Right cardiac atrium (tissue), 5 donors: ENCODE measurements around the gene TRIM3. TPM values are rescaled to one million over a fixed set of nuclear protein-coding genes. Genes with fewer than 3 reads are reported as not detected.

Experiments used
- ATAC-seq, 2 donors: fragments of 200-7000 bp; cut with Tn5 transposase; one replicate each; pipeline versions ENCODE4 v1.8.0 to v1.9.1; 2020; ENCODE audit warnings: moderate library complexity in 2 of 2, mild to moderate bottlenecking in 1 of 2
- DNase-seq, 3 donors: peaks; one replicate each; pipeline ENCODE4 v3.0.0-alpha.2; 2020
- H3K27ac ChIP-seq: one replicate; pipeline ENCODE4 v1.5.1; 2013; ENCODE audit warnings: mild to moderate bottlenecking, low read length, control low read depth, moderate library complexity
- H3K27me3 ChIP-seq: one replicate; pipeline ENCODE4 v1.6.1; 2013; ENCODE audit not compliant: control insufficient read depth, insufficient read depth
- H3K4me1 ChIP-seq: one replicate; pipeline ENCODE4 v1.6.1; 2013; ENCODE audit warnings: low read length; ENCODE audit not compliant: control insufficient read depth, insufficient read depth
- H3K4me3 ChIP-seq: one replicate; pipeline ENCODE4 v1.5.1; 2013; ENCODE audit warnings: low read length, control low read depth
- H3K9me3 ChIP-seq: one replicate; pipeline ENCODE4 v1.6.1; 2013; ENCODE audit warnings: low read length; ENCODE audit not compliant: control insufficient read depth
- WGBS: extraction: QIAGEN DNeasy Blood & Tissue Kit; methylation state at CpG from one replicate; pipeline ENCODE4 v1.1.7; 2013; 5-methylcytosine and 5-hydroxymethylcytosine counted together
- intact Hi-C, 4 donors: fragments of 100-400 bp; cut with DNase I; formaldehyde crosslinking; loops; one replicate each; pipeline versions ENCODE4 v1.11.0 to v1.14.0; 2022 to 2023
- polyA plus RNA-seq: library from polyadenylated mRNA; stranded (reverse); fragments of 200-250 nt; gene quantifications from one replicate; pipeline ENCODE4 v1.2.3, GENCODE V29; 2013
- total RNA-seq, 4 donors: library from RNA; stranded (reverse); fragmentation: NEBNext Ultra II Directional; extraction: Animal tissue kit (Norgen Biotek cat#: 25700); gene quantifications; one replicate each; pipeline ENCODE4 v1.2.1, GENCODE V29; 2021
- donor health status: healthy with polysubstance abuse.
- donor health status: DM: no; HTN: yes; CAD: no.
- donor health status: DM: no; HTN: no; CAD: no.
- donor health status: DM: no; HTN: yes; CAD: no; lungs with severe emphysema.
- donor health status: DM: yes; HTN: yes; CAD: no.

TRIM3 gene
- total and polyA plus RNA-seq, 5 donors: 9.4 to 12.5 (median 11.9) TPM

- WGBS: 55% methylated on average over 9 of the region's 9 CpGs
These were observed 6.7 kb upstream of the TRIM3 start for GRCh38 chr11:6480299-6480914.

GRCh38 chr11:6476571-6476970 lies 2.8 kb upstream of the TRIM3 start:
- no peaks in the 10 kb centered on the region for H3K27me3 ChIP-seq
- H3K4me3 ChIP-seq: no peak overlapping the region
- H3K27ac ChIP-seq: no peak overlapping the region
- intact Hi-C loops: no loop called here
- WGBS: 90% methylated on average over 4 of the region's 4 CpGs
- DNase-seq (no peak), ATAC-seq (no peak)
- no peaks in the 10 kb centered on the region for H3K9me3 ChIP-seq
- peaks cover 8% of the 10 kb centered on the region for H3K4me1 ChIP-seq

More at GRCh38 chr11:6480299-6480914, 6.7 kb upstream of the TRIM3 start:
- H3K9me3 ChIP-seq: no peaks in the 10 kb centered on the region
- peaks cover 2% of the 10 kb centered on the region for H3K4me1 ChIP-seq
- no peak for DNase-seq
- no peaks in the 10 kb centered on the region for H3K27me3 ChIP-seq
- peak overlapping the region; percentile 90 for H3K27ac ChIP-seq
- intact Hi-C loops: no loop called here
- no peak for ATAC-seq
- peak overlapping the region; percentile 79 for H3K4me3 ChIP-seq

GRCh38 chr11:6475936-6476335 lies 2.2 kb upstream of the TRIM3 start:
- Histone ChIP-seq H3K9me3 (no peaks in the 10 kb centered on the region), H3K27ac (no peak overlapping the region), H3K27me3 (no peaks in the 10 kb centered on the region), H3K4me3 (no peak overlapping the region), H3K4me1 (peaks cover 8% of the 10 kb centered on the region)
- 67% methylated on average over 5 of the region's 5 CpGs for WGBS
- no peak for DNase-seq
- ATAC-seq: no peak
- intact Hi-C loops: no loop called here

GRCh38 chr11:6474806-6475500 lies 1.2 kb upstream of the TRIM3 start:
- Histone ChIP-seq H3K9me3 (no peaks in the 10 kb centered on the region), H3K27ac (peak overlapping the region; percentile 8), H3K27me3 (no peaks in the 10 kb centered on the region), H3K4me3 (no peak overlapping the region), H3K4me1 (peaks cover 8% of the 10 kb centered on the region)
- intact Hi-C loops: no loop called here
- WGBS: 79% methylated on average over 3 of the region's 3 CpGs
- no peak for DNase-seq
- no peak for ATAC-seq

GRCh38 chr11:6474413-6474792 lies 662 bp upstream of the TRIM3 start:
- H3K4me1 ChIP-seq: peaks cover 9% of the 10 kb centered on the region
- peak overlapping the region; percentile 98 for H3K27ac ChIP-seq
- H3K4me3 ChIP-seq: peak overlapping the region; percentile 93
- intact Hi-C loops: no loop called here
- H3K27me3 ChIP-seq: no peaks in the 10 kb centered on the region
- no peak for DNase-seq
- 28% methylated on average over 7 of the region's 7 CpGs for WGBS
- no peaks in the 10 kb centered on the region for H3K9me3 ChIP-seq
- no peak for ATAC-seq

DNA sequence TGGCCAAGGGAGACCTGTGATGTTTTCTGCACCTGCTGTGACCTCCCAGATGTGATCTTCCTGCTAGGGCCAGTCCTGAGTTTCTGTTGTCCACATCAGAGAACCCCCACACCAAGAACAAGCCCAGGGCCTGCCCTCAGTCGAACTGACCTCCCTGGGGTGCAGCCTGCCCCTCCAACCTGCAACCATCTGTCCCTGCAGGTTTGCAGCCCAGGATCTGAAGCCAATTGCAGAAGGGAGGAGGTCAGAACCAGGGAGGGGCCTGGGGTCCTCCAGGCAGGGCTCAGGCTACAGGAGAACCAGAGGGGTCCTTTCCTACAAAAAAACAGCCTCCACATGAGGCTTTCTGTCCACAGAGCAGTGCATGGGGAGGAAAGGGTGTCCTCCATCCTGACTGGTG lies 807 bp downstream of the TRIM3 start:
- peak overlapping the region; percentile 93 for H3K4me3 ChIP-seq
- DNase-seq (no peak), ATAC-seq (no peak)
- H3K4me1 ChIP-seq: peaks cover 15% of the 10 kb centered on the region
- H3K27ac ChIP-seq: no peak overlapping the region
- WGBS: 24% methylated on average over 1 of the region's 1 CpG
- no peaks in the 10 kb centered on the region for H3K27me3 ChIP-seq
- intact Hi-C loops: no loop called here
- H3K9me3 ChIP-seq: no peaks in the 10 kb centered on the region

DNA sequence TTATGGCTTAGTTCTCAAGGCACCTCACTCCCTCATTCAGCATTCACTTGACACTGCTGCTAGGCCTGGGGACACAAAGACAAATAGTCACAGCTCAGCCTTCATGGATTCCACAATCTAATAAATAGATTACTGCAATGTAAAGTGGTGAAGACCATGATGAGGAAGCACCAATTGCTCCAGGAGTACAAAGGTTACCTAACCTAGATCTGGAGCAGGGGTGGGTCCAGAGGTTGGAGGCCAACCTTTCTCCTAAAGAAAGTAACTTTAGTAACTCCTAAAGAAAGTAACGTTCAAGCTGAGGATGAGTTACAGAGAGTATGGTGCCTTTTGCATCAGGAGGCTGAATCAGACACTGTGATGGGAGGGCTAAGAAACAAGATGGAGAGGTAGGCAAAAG lies 4.1 kb downstream of the TRIM3 start:
- intact Hi-C loops: no loop called here
- no peak overlapping the region for H3K4me3 ChIP-seq
- ATAC-seq (no peak), DNase-seq (no peak)
- H3K27ac ChIP-seq: peak overlapping the region; percentile 88
- H3K9me3 ChIP-seq: no peaks in the 10 kb centered on the region
- H3K4me1 ChIP-seq: peaks cover 15% of the 10 kb centered on the region
- WGBS: 95% methylated on average over 1 of the region's 1 CpG
- H3K27me3 ChIP-seq: no peaks in the 10 kb centered on the region

GRCh38 chr11:6468712-6469495 lies 4.8 kb downstream of the TRIM3 start:
- DNase-seq (peak; percentile 93 to 97 (median 96)), ATAC-seq (peak; percentile 94 to 95)
- 26% methylated on average over 6 of the region's 6 CpGs for WGBS
- Histone ChIP-seq H3K4me3 (no peak overlapping the region), H3K27me3 (no peaks in the 10 kb centered on the region), H3K9me3 (no peaks in the 10 kb centered on the region), H3K27ac (peak overlapping the region; percentile 88), H3K4me1 (peaks cover 15% of the 10 kb centered on the region)
- intact Hi-C loops: no loop called here

DNA sequence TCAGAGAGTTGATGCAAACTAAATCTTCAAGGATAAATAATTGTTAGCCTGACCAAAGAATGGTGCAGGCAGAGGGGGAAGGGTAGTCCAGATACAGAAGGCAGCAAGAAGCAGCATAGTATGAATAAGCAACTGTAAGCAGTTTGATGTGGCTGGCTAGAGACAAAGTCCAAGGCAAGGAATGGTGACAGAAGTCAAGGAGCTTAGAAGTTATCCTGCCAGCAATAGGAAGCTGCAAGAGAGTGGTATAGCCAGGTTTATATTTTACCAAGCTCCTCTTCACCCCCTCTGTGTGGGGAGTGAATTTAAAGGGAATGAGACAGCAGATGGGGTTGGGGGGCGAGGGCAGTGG lies 14.7 kb downstream of the TRIM3 start:
- 94% methylated on average over 1 of the region's 1 CpG for WGBS
- no peaks in the 10 kb centered on the region for H3K9me3 ChIP-seq
- no peak overlapping the region for H3K27ac ChIP-seq
- H3K27me3 ChIP-seq: no peaks in the 10 kb centered on the region
- DNase-seq (no peak), ATAC-seq (no peak)
- intact Hi-C loops: no loop called here
- no peak overlapping the region for H3K4me3 ChIP-seq
- H3K4me1 ChIP-seq: no peaks in the 10 kb centered on the region

- no peaks in the 10 kb centered on the region for H3K9me3 ChIP-seq
- no peak overlapping the region for H3K4me3 ChIP-seq
- WGBS: 86% methylated on average over 2 of the region's 2 CpGs
These were observed 15.2 kb downstream of the TRIM3 start for GRCh38 chr11:6458352-6459098.

More at GRCh38 chr11:6458352-6459098, 15.2 kb downstream of the TRIM3 start:
- H3K27ac ChIP-seq: no peak overlapping the region
- no peak for ATAC-seq
- no peak for DNase-seq
- no peaks in the 10 kb centered on the region for H3K4me1 ChIP-seq
- H3K27me3 ChIP-seq: no peaks in the 10 kb centered on the region
- intact Hi-C loops: no loop called here
